Neural crest cell (in vitro differentiated cells): ENCODE measurements around the gene KISS1R. TPM values are rescaled to one million over a fixed set of nuclear protein-coding genes. Genes with fewer than 3 reads are reported as not detected.

ENCODE experiments used
- DNase-seq: peaks from one replicate; pipeline ENCODE4 v3.0.0; 2021; ENCODE audit warnings: low read depth, mixed read lengths, low spot score
- H3K27ac Mint-ChIP-seq: one replicate; pipeline ENCODE4 v1.8.0; 2021; ENCODE audit warnings: mild to moderate bottlenecking, mixed read lengths; ENCODE audit not compliant: unreplicated experiment
- H3K27me3 Mint-ChIP-seq: 2 replicates; pipeline ENCODE4 v1.8.0; 2021; ENCODE audit warnings: low read depth, mild to moderate bottlenecking, mixed read lengths
- H3K36me3 Mint-ChIP-seq: 2 replicates; pipeline ENCODE4 v1.8.0; 2021; ENCODE audit warnings: low read depth, mild to moderate bottlenecking, mixed read lengths
- H3K4me1 Mint-ChIP-seq: 2 replicates; pipeline ENCODE4 v1.8.0; 2021; ENCODE audit warnings: mixed read lengths
- H3K4me3 Mint-ChIP-seq: one replicate; pipeline ENCODE4 v1.8.0; 2021; ENCODE audit warnings: mild to moderate bottlenecking, mixed read lengths
- H3K9me3 Mint-ChIP-seq: 2 replicates; pipeline ENCODE4 v1.8.0; 2021; ENCODE audit warnings: mixed read lengths
- CTCF ChIP-seq: fragments of 200-600 bp; sonication (generic); conservative IDR thresholded peaks from 2 replicates; pipeline ENCODE4 v1.5.0; 2021; ENCODE audit warnings: antibody characterized with exemption, mild to moderate bottlenecking
- total RNA-seq: library from RNA; stranded (reverse); gene quantifications from 2 replicates; pipeline ENCODE4 v1.2.1, GENCODE V29; 2021

Gene KISS1R
- total RNA-seq, 1 donor from 2014 or later: 2.4 TPM

- Mint-ChIP-seq H3K4me1 (peaks cover 19% of the 10 kb centered on the region), H3K9me3 (no peaks in the 10 kb centered on the region), H3K27me3 (peaks cover 44% of the 10 kb centered on the region), H3K4me3 (no peak overlapping the region), H3K27ac (no peak overlapping the region), H3K36me3 (peaks cover 16% of the 10 kb centered on the region)
- no peak for DNase-seq
- no peak for TF ChIP-seq CTCF
Observed at GRCh38 chr19:944171-944567, 27.0 kb downstream of the KISS1R start.

- H3K4me1 Mint-ChIP-seq: peaks cover 14% of the 10 kb centered on the region
- H3K4me3 Mint-ChIP-seq: no peak overlapping the region
- H3K27me3 Mint-ChIP-seq: peaks cover 38% of the 10 kb centered on the region
- TF ChIP-seq CTCF: no peak
- no peaks in the 10 kb centered on the region for H3K9me3 Mint-ChIP-seq
- no peak for DNase-seq
- H3K27ac Mint-ChIP-seq: no peak overlapping the region
- H3K36me3 Mint-ChIP-seq: peaks cover 13% of the 10 kb centered on the region
Observed at GRCh38 chr19:944663-945241, 27.6 kb downstream of the KISS1R start.

DNA sequence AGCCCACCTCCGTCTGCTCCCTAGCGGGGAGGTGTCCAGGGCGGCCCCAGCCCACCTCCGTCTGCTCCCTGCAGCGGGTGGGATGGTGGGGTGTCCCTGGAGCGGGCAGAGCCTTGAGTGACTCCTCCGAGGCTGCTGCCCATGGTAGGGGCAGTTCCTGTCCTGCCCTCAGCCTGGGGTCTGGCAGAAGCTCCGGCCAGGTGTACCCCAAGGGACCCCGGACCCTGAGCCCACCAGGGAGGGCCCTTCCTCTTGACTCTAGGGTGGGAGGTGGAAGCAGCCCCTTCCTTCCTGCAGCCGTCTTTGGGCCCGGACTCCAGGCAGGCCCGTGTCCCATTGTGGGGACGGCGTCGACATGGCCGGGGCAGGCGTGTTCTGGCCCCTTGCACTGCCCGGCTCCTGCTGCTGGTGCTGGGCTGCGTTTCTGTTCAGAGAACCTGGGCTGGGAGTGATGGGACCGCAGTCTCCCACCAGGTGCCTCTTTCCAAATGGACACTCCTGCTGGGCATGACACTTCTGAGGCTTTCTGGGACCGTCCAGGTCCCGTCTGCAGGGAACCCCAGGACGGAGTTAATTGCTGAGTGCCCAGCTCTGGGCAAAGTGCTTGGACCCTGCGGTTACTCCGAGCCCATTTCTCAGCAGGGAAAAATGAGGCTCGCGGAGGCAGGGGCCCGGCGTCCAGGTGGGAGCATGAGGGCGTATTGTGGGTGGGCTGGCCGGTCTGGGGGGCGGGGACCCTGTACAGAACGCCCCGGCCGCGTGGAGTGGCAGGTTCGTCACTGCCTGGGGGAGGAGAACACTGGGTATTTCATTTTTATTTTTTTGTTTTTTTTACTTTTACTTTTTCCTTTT lies 28.5 kb downstream of the KISS1R start:
- peaks cover 34% of the 10 kb centered on the region for H3K27me3 Mint-ChIP-seq
- H3K4me1 Mint-ChIP-seq: peaks cover 7% of the 10 kb centered on the region
- H3K27ac Mint-ChIP-seq: no peak overlapping the region
- H3K9me3 Mint-ChIP-seq: no peaks in the 10 kb centered on the region
- TF ChIP-seq CTCF: no peak
- no peak overlapping the region for H3K4me3 Mint-ChIP-seq
- DNase-seq: no peak
- peaks cover 7% of the 10 kb centered on the region for H3K36me3 Mint-ChIP-seq

DNA sequence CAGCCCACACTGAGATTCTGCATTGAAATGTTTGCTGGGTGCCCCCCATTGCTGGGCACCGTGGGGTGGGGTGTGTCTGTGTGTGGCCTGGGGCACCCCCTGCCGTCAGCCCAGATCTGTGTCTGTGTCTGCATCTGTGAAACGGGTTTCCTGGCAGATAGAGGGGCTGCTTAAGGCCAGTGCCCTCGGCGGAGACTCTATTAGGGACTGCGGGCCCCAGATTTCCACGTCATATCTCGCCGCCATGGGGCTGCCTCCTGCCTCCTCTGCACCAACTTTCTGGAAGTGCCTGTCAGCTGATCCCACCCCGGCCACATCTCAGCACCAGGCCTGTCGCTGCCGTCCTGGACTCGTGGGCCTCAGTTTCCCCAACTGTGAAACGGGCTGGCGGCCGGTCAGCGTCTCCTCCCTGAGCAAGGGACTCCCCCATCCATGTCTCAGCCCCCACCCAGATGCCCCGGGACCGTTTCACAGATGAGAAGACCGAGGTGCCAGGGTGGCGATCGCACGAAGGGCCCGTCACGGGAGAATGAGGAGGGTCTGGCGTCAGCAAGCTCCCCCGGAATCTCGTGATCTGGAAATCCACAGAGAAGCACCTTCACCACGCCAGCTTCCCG lies 30.1 kb downstream of the KISS1R start:
- peaks cover 3% of the 10 kb centered on the region for H3K36me3 Mint-ChIP-seq
- no peak overlapping the region for H3K4me3 Mint-ChIP-seq
- no peaks in the 10 kb centered on the region for H3K9me3 Mint-ChIP-seq
- H3K4me1 Mint-ChIP-seq: peaks cover 4% of the 10 kb centered on the region
- peaks cover 32% of the 10 kb centered on the region for H3K27me3 Mint-ChIP-seq
- H3K27ac Mint-ChIP-seq: no peak overlapping the region
- no peak for DNase-seq
- TF ChIP-seq CTCF: no peak

- Mint-ChIP-seq H3K27me3 (peaks cover 31% of the 10 kb centered on the region), H3K4me1 (peaks cover 4% of the 10 kb centered on the region), H3K27ac (no peak overlapping the region), H3K9me3 (no peaks in the 10 kb centered on the region), H3K4me3 (no peak overlapping the region), H3K36me3 (no peaks in the 10 kb centered on the region)
- no peak for TF ChIP-seq CTCF
- DNase-seq: no peak
Observed at GRCh38 chr19:947707-948539, 30.8 kb downstream of the KISS1R start.
